ENCODE data around the gene E2F4. TPM values are rescaled to one million over a fixed set of nuclear protein-coding genes. Genes with fewer than 3 reads are reported as not detected.

The E2F4 gene
- total RNA-seq, 1 donor from 2014 or later, result 78.1 TPM

DNA sequence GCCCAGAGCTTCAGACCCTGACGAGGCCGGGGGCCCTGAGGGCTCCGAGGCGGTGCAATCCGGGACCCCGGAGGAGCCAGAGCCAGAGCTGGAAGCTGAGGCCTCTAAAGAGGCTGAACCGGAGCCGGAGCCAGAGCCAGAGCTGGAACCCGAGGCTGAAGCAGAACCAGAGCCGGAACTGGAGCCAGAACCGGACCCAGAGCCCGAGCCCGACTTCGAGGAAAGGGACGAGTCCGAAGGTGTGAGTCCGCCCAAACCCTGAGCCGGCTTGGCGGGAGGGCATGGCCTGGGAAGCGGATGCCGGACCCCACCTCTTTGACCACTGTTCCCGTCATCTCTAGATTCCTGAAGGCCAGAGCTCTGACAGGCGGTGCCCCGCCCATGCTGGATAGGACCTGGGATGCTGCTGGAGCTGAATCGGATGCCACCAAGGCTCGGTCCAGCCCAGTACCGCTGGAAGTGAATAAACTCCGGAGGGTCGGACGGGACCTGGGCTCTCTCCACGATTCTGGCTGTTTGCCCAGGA is 17.2 kb upstream of the E2F4 start:
- intact Hi-C loops (cut with DNase I), result no loop called here
- H3K4me3 ChIP-seq, result peak overlapping the region; percentile 37 to 62
- TF ChIP-seq, protein P1, sequence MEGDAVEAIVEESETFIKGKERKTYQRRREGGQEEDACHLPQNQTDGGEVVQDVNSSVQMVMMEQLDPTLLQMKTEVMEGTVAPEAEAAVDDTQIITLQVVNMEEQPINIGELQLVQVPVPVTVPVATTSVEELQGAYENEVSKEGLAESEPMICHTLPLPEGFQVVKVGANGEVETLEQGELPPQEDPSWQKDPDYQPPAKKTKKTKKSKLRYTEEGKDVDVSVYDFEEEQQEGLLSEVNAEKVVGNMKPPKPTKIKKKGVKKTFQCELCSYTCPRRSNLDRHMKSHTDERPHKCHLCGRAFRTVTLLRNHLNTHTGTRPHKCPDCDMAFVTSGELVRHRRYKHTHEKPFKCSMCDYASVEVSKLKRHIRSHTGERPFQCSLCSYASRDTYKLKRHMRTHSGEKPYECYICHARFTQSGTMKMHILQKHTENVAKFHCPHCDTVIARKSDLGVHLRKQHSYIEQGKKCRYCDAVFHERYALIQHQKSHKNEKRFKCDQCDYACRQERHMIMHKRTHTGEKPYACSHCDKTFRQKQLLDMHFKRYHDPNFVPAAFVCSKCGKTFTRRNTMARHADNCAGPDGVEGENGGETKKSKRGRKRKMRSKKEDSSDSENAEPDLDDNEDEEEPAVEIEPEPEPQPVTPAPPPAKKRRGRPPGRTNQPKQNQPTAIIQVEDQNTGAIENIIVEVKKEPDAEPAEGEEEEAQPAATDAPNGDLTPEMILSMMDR (IDR thresholded peaks at IDR 0.05), result no peak
- TF ChIP-seq POLR2AphosphoS5 (IDR thresholded peaks at IDR 0.05; ENCODE audit: insufficient read depth in 1 of 2, low read depth in 1 of 2) (no peak), POLR2A (IDR thresholded peaks at IDR 0.05) (no peak)
- no peaks in the 10 kb centered on the region for H3K36me3 ChIP-seq
- H3K27me3 ChIP-seq, result no peaks in the 10 kb centered on the region
- DNase-seq (ENCODE audit: extremely low spot score in 2 of 2), result no peak
- H3K4me1 ChIP-seq, result peaks cover 69% of the 10 kb centered on the region
- no peaks in the 10 kb centered on the region for H3K9me3 ChIP-seq
- peak overlapping the region; percentile 75 for H3K27ac ChIP-seq

DNA sequence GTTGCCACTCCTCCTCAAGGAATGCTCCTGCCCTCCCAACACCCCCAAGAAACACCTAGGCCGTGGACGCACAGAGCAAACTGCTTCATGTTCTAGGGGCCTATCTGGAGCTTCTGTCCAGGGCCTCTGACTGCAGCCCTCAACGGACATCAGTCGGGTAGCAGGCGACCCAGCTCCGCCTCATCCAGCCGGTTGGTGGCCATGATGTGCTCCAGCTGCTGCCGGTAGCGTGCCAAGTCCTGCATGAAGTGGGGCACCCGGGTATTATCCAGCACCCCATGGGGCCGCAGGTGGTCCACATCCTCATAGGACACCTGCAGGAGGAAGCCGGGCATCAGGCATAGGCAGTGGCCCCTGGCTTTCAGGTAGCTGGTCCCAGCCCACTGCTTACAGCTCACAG is 15.3 kb upstream of the E2F4 start:
- Histone ChIP-seq H3K36me3 (no peaks in the 10 kb centered on the region), H3K9me3 (no peaks in the 10 kb centered on the region), H3K27me3 (no peaks in the 10 kb centered on the region), H3K4me3 (no peak overlapping the region), H3K27ac (no peak overlapping the region), H3K4me1 (peaks cover 57% of the 10 kb centered on the region)
- TF ChIP-seq POLR2A (IDR thresholded peaks at IDR 0.05), result no peak
- TF ChIP-seq, protein P1 (IDR thresholded peaks at IDR 0.05), result no peak
- TF ChIP-seq POLR2AphosphoS5 (IDR thresholded peaks at IDR 0.05; ENCODE audit: insufficient read depth in 1 of 2, low read depth in 1 of 2), result no peak
- no peak for DNase-seq (ENCODE audit: extremely low spot score in 2 of 2)
- intact Hi-C loops (cut with DNase I), result no loop called here

- TF ChIP-seq POLR2A (IDR thresholded peaks at IDR 0.05) (no peak), POLR2AphosphoS5 (IDR thresholded peaks at IDR 0.05; ENCODE audit: insufficient read depth in 1 of 2, low read depth in 1 of 2) (peak in 1 of 2 donors; percentile 48)
- peak overlapping the region; percentile 49 to 58 for H3K4me3 ChIP-seq
- peak overlapping the region; percentile 68 for H3K27ac ChIP-seq
- H3K9me3 ChIP-seq, result no peaks in the 10 kb centered on the region
- H3K27me3 ChIP-seq, result no peaks in the 10 kb centered on the region
- no peak for DNase-seq (ENCODE audit: extremely low spot score in 2 of 2)
- H3K36me3 ChIP-seq, result no peaks in the 10 kb centered on the region
- intact Hi-C loops (cut with DNase I), result no loop called here
- peaks cover 61% of the 10 kb centered on the region for H3K4me1 ChIP-seq
These were observed 13.9 kb upstream of the E2F4 start for GRCh38 chr16:67177743-67178699.

DNA sequence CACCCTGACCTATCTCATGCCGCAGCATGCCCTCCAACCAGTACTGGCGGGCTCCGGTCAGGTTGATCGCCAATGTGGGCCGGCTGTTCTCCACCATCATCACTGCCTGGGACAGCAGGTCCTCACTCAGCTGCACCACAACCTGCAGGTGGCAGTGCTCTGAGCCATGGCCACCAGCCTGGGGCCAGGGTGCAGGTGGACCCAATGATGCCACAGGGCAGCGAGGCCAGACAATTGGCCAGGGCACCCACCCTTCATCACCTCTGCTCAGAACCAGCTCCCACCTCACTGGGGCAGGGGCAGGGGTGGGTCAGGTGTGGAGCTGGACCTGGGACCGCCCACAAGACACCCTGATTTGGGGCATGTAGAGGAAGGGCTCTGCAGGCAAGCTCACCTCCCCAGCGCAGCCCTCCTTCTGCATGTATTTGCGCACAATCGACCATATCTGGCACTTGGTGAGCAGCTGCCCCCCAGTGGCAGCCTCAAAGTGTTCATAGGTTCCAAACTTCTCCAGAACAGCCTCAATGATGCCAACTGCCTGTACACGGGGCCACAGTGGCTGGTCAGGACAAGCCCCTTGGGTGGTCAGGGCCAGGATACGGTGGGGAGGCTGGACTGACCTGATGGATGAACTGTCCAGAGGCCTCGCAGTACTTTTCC is 12.4 kb upstream of the E2F4 start:
- no peak for DNase-seq (ENCODE audit: extremely low spot score in 2 of 2)
- Histone ChIP-seq H3K4me3 (no peak overlapping the region), H3K36me3 (no peaks in the 10 kb centered on the region), H3K27ac (no peak overlapping the region), H3K27me3 (no peaks in the 10 kb centered on the region), H3K4me1 (peaks cover 55% of the 10 kb centered on the region), H3K9me3 (no peaks in the 10 kb centered on the region)
- intact Hi-C loops (cut with DNase I), result no loop called here
- TF ChIP-seq, protein P1 (IDR thresholded peaks at IDR 0.05), result no peak
- TF ChIP-seq POLR2AphosphoS5 (IDR thresholded peaks at IDR 0.05; ENCODE audit: insufficient read depth in 1 of 2, low read depth in 1 of 2) (no peak), POLR2A (IDR thresholded peaks at IDR 0.05) (no peak)

DNA sequence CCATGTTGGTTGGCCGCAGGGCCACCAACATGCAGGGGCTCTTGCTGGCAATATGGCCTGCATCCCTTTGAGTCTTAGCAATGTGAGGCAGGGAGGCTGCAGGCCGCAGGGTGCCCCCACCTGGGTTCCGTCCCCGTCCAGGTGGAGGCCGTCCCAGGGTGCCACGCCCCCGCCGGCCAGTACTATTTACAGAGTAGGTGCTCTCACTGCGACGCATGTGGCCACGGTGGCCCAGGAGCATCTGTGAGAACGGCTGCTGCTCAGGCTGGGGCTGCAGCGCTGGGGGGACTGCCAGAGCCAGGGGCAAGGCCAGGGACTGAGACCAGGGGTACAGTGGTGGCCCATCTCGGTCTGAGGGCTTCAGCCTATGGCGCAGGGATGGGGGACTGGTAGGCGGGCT is 11.8 kb upstream of the E2F4 start:
- no peaks in the 10 kb centered on the region for H3K36me3 ChIP-seq
- H3K4me1 ChIP-seq, result peaks cover 55% of the 10 kb centered on the region
- intact Hi-C loops (cut with DNase I), result no loop called here
- TF ChIP-seq POLR2AphosphoS5 (IDR thresholded peaks at IDR 0.05; ENCODE audit: insufficient read depth in 1 of 2, low read depth in 1 of 2) (no peak), POLR2A (IDR thresholded peaks at IDR 0.05) (no peak)
- TF ChIP-seq, protein P1 (IDR thresholded peaks at IDR 0.05), result no peak
- H3K4me3 ChIP-seq, result no peak overlapping the region
- H3K27me3 ChIP-seq, result no peaks in the 10 kb centered on the region
- H3K27ac ChIP-seq, result peak overlapping the region; percentile 37
- no peaks in the 10 kb centered on the region for H3K9me3 ChIP-seq
- no peak for DNase-seq (ENCODE audit: extremely low spot score in 2 of 2)
